ENCODE results near the gene SPOCK2. TPM values are rescaled to one million over a fixed set of nuclear protein-coding genes. Genes with fewer than 3 reads are reported as not detected.

Gene SPOCK2
- total and polyA plus RNA-seq, 2 of the 13 experiments (the other 11 are each of a cell fraction or from before 2014, with no cell fraction given): 8.6 to 30.6 TPM

DNA sequence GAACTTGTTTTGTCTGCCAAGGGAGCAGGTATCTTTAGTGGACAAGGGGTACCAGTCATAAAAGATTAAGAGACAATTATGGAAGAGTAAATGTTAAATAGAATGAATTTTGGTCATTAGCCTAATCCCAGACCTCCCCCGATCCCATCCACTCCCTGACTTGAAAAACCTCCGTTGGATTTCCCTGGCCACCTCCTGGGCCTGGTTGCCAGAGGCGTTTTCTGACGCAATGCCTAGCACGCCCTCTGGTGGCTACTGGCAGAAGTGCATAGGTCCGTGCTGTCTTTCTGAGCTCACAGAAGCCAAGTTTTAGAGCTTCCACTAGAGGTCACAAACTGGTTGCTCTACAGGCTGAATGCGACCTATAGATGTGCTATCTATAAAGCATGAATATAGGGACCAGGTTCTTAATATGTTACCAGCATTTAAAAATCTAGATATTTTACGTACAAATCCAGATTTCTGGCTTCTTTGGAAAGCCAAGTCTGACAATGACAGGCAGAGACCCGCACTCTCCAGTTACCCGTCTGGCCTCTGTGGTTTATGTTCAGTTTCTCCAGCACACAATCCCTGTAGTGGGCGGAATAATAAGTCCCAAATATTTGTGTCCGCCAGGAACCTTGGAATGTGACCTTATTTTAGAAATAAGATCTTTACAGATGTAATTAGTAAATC lies 39.8 kb downstream of the SPOCK2 start (continued):
- TF ChIP-seq YY1 (IDR thresholded peaks at IDR 0.05; ENCODE audit: insufficient read depth, insufficient replicate concordance, low read depth, low read length) (peak; percentile 70), CERS6 (CRISPR knock-in tag; IDR thresholded peaks at IDR 0.05) (no peak), MAFF (IDR thresholded peaks at IDR 0.05; ENCODE audit: low read depth, low read length) (no peak), ZBTB14 (CRISPR knock-in tag; IDR thresholded peaks at IDR 0.05) (no peak), ZNF10 (CRISPR knock-in tag; IDR thresholded peaks at IDR 0.05; ENCODE audit: borderline replicate concordance, low read depth) (no peak), SRF (IDR thresholded peaks at IDR 0.05; ENCODE audit: low read depth, low read length) (no peak), FOXM1 (CRISPR knock-in tag; IDR thresholded peaks at IDR 0.05) (no peak), ZNF33B (CRISPR knock-in tag; IDR thresholded peaks at IDR 0.05) (no peak), ADNP (CRISPR knock-in tag; IDR thresholded peaks at IDR 0.05) (no peak), MYC (CRISPR knock-in tag; IDR thresholded peaks at IDR 0.05; ENCODE audit: borderline replicate concordance) (no peak), ZNF296 (CRISPR knock-in tag; conservative IDR thresholded peaks at IDR 0.05) (no peak), ZNF275 (CRISPR knock-in tag; IDR thresholded peaks at IDR 0.05; ENCODE audit: borderline replicate concordance) (no peak; the same call in 1 of the 2 replicates), PAXIP1 (CRISPR knock-in tag; conservative IDR thresholded peaks at IDR 0.05) (0 out of 2 replicates have a peak, but pooled peaks have one; percentile 18), ZSCAN22 (CRISPR knock-in tag; IDR thresholded peaks at IDR 0.05) (no peak)
- TF ChIP-seq, protein P1, sequence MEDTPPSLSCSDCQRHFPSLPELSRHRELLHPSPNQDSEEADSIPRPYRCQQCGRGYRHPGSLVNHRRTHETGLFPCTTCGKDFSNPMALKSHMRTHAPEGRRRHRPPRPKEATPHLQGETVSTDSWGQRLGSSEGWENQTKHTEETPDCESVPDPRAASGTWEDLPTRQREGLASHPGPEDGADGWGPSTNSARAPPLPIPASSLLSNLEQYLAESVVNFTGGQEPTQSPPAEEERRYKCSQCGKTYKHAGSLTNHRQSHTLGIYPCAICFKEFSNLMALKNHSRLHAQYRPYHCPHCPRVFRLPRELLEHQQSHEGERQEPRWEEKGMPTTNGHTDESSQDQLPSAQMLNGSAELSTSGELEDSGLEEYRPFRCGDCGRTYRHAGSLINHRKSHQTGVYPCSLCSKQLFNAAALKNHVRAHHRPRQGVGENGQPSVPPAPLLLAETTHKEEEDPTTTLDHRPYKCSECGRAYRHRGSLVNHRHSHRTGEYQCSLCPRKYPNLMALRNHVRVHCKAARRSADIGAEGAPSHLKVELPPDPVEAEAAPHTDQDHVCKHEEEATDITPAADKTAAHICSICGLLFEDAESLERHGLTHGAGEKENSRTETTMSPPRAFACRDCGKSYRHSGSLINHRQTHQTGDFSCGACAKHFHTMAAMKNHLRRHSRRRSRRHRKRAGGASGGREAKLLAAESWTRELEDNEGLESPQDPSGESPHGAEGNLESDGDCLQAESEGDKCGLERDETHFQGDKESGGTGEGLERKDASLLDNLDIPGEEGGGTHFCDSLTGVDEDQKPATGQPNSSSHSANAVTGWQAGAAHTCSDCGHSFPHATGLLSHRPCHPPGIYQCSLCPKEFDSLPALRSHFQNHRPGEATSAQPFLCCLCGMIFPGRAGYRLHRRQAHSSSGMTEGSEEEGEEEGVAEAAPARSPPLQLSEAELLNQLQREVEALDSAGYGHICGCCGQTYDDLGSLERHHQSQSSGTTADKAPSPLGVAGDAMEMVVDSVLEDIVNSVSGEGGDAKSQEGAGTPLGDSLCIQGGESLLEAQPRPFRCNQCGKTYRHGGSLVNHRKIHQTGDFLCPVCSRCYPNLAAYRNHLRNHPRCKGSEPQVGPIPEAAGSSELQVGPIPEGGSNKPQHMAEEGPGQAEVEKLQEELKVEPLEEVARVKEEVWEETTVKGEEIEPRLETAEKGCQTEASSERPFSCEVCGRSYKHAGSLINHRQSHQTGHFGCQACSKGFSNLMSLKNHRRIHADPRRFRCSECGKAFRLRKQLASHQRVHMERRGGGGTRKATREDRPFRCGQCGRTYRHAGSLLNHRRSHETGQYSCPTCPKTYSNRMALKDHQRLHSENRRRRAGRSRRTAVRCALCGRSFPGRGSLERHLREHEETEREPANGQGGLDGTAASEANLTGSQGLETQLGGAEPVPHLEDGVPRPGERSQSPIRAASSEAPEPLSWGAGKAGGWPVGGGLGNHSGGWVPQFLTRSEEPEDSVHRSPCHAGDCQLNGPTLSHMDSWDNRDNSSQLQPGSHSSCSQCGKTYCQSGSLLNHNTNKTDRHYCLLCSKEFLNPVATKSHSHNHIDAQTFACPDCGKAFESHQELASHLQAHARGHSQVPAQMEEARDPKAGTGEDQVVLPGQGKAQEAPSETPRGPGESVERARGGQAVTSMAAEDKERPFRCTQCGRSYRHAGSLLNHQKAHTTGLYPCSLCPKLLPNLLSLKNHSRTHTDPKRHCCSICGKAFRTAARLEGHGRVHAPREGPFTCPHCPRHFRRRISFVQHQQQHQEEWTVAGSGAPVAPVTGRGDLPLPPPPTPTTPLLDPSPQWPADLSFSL (CRISPR knock-in tag; IDR thresholded peaks at IDR 0.05): no peak

Measured in HepG2 (cell line).